ENCODE measurements around the gene FAM227B. TPM values are rescaled to one million over a fixed set of nuclear protein-coding genes. Genes with fewer than 3 reads are reported as not detected.

The FAM227B gene
- 2.3 and 2.5 TPM in 2 replicates for total RNA-seq

GRCh38 chr15:49620658-49621368, at the start of gene FAM227B, which contains the start of gene DTWD1:
FAM227B (minus strand) TSS chr15:49620818; CDS start chr15:49615171, 5,647 bp downstream.
DTWD1 (plus strand) TSS chr15:49621048; CDS start chr15:49625168, 4,120 bp downstream.

GRCh38 chr15:49423021-49423420, 197.6 kb downstream of the FAM227B start, which contains the start of gene FGF7:
FGF7 (plus strand) TSS chr15:49423242; CDS start chr15:49424298, 1,056 bp downstream.

Other genes starting within 250 kb of the FAM227B start
- gene FGF7, start 197.6 kb downstream of the FAM227B start, total RNA-seq = 29.3 and 236 TPM in 2 replicates
- gene DTWD1, start 230 bp upstream of the FAM227B start, total RNA-seq = 29.7 and 57.2 TPM in 2 replicates